Astrocyte of the spinal cord (primary cell): ENCODE data around the gene ZNF587B.
A peak's percentile ranks its signal among the peaks of the same experiment; 100 is the strongest.
"Not testable (repeated sequence)": the region's sequence is repeated elsewhere in the genome, so short reads cannot be mapped to it uniquely, and the experiment has no call there.

ENCODE experiments used
- DNase-seq: peaks from one replicate; pipeline ENCODE4 v3.0.0; 2011; ENCODE audit warnings: low read depth, low spot score
- H3K4me3 ChIP-seq: 2 replicates; pipeline ENCODE4 v1.5.1; 2011; ENCODE audit warnings: low read depth, mild to moderate bottlenecking, low read length, moderate library complexity
- in situ Hi-C: cut with HindIII; loops from 2 replicates; pipeline ENCODE4 v1.10.0; 2017; ENCODE audit warnings: low sequenced_read_pairs
- TF ChIP-seq, protein P1 (sequence below): IDR thresholded peaks from 2 replicates; pipeline ENCODE4 v1.5.1; 2012; ENCODE audit warnings: low read depth, mild to moderate bottlenecking, low read length, inconsistent platforms

Gene ZNF587B

GRCh38 chr19:57888560-57889231 lies 58.6 kb downstream of the ZNF587B start, which contains the start of gene ZNF814:
TSS of gene ZNF814 (minus strand) at chr19:57889037. CDS start at chr19:57888802, 235 bp downstream.
- in situ Hi-C loops: no loop called here
- TF ChIP-seq, protein P1, sequence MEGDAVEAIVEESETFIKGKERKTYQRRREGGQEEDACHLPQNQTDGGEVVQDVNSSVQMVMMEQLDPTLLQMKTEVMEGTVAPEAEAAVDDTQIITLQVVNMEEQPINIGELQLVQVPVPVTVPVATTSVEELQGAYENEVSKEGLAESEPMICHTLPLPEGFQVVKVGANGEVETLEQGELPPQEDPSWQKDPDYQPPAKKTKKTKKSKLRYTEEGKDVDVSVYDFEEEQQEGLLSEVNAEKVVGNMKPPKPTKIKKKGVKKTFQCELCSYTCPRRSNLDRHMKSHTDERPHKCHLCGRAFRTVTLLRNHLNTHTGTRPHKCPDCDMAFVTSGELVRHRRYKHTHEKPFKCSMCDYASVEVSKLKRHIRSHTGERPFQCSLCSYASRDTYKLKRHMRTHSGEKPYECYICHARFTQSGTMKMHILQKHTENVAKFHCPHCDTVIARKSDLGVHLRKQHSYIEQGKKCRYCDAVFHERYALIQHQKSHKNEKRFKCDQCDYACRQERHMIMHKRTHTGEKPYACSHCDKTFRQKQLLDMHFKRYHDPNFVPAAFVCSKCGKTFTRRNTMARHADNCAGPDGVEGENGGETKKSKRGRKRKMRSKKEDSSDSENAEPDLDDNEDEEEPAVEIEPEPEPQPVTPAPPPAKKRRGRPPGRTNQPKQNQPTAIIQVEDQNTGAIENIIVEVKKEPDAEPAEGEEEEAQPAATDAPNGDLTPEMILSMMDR: peak; percentile 18
- peak within 1 kb of the TSS; percentile 89 for H3K4me3 ChIP-seq
- DNase-seq: peak; percentile 87

GRCh38 chr19:57890706-57891105 lies 60.6 kb downstream of the ZNF587B start:
- H3K4me3 ChIP-seq, in situ Hi-C loops: not testable (repeated sequence)
- DNase-seq: peak; percentile 49
